GM21717 (cell line): ENCODE results near the gene NOTUM.
"Not testable (repeated sequence)": the region's sequence is repeated elsewhere in the genome, so short reads cannot be mapped to it uniquely, and the experiment has no call there.

Source experiments
- ATAC-seq: cut with Tn5 transposase; IDR thresholded peaks from one replicate; pipeline ENCODE4 v1.9.1; 2021; ENCODE audit warnings: mild to moderate bottlenecking, moderate library complexity; ENCODE audit not compliant: unreplicated experiment

The NOTUM gene

GRCh38 chr17:81958633-81959342 lies 2.2 kb downstream of the NOTUM start:
- no peak for ATAC-seq

GRCh38 chr17:81957691-81958432 lies 3.1 kb downstream of the NOTUM start:
- no peak for ATAC-seq

- no peak for ATAC-seq
Observed at GRCh38 chr17:81956607-81957589, 4.1 kb downstream of the NOTUM start.

- no peak for ATAC-seq
Observed at GRCh38 chr17:81955756-81956544, 5.0 kb downstream of the NOTUM start.

- ATAC-seq: no peak
Observed at GRCh38 chr17:81955058-81955681, 5.8 kb downstream of the NOTUM start.

GRCh38 chr17:81954131-81955057 lies 6.6 kb downstream of the NOTUM start:
- ATAC-seq: no peak

GRCh38 chr17:81953443-81953842 lies 7.5 kb downstream of the NOTUM start:
- not testable (repeated sequence) for ATAC-seq

- no peak for ATAC-seq
Observed at GRCh38 chr17:81952792-81953228, 8.2 kb downstream of the NOTUM start.

- no peak for ATAC-seq
Observed at GRCh38 chr17:81951785-81952684, 9.0 kb downstream of the NOTUM start.

GRCh38 chr17:81950501-81950900 lies 10.5 kb downstream of the NOTUM start:
- no peak for ATAC-seq

GRCh38 chr17:81948635-81949378 lies 12.2 kb downstream of the NOTUM start:
- no peak for ATAC-seq

- no peak for ATAC-seq
Observed at GRCh38 chr17:81947189-81947588, 13.8 kb downstream of the NOTUM start, which contains the start of gene MYADML2. Gene MYADML2 (minus strand): TSS chr17:81947233. CDS start chr17:81941741, 5,492 bp downstream.

GRCh38 chr17:81944858-81945257 lies 16.1 kb downstream of the NOTUM start:
- ATAC-seq: no peak

GRCh38 chr17:81942167-81942553 lies 18.8 kb downstream of the NOTUM start:
- ATAC-seq: no peak

- no peak for ATAC-seq
Observed at GRCh38 chr17:81941484-81942166, 19.4 kb downstream of the NOTUM start.
